GM12878 (cell line): ENCODE data around the gene DDX42. TPM values are rescaled to one million over a fixed set of nuclear protein-coding genes. Genes with fewer than 3 reads are reported as not detected.

ENCODE experiments used
- ATAC-seq: fragments of 200-7000 bp; cut with Tn5 transposase; 3 replicates; pipeline ENCODE4 v1.9.1; 2020; ENCODE audit warnings: mild to moderate bottlenecking, moderate library complexity
- BruUV-seq: library from RNA; stranded (reverse); fragments of 400-500 nt; replicated peaks from 2 replicates; lab custom pipeline; 2021; lab: Mats Ljungman, UMichigan
- CTCF ChIA-PET: fragments of 300-600 bp; sonication (Branson Sonifier 250); formaldehyde crosslinking; extraction: SDS; loops from one replicate; lab custom pipeline; 2021; ENCODE audit warnings: inconsistent platforms; lab: Yijun Ruan, JAX
- POLR2A ChIA-PET: fragments of 350-600 bp; formaldehyde crosslinking; extraction: SDS; loops from one replicate; lab custom pipeline; 2021; ENCODE audit warnings: inconsistent platforms; lab: Charles Lee
- RAD21 ChIA-PET: fragments of 300-600 bp; sonication (Branson Sonifier 250); formaldehyde crosslinking; loops from one replicate; lab custom pipeline; 2023; ENCODE audit warnings: antibody characterized with exemption; ENCODE audit not compliant: unreplicated experiment; lab: Charles Lee
- SMC1A ChIA-PET: fragments of 300-600 bp; sonication (Branson Sonifier 250); formaldehyde crosslinking; loops from one replicate; lab custom pipeline; 2023; ENCODE audit not compliant: unreplicated experiment, uncharacterized antibody; lab: Charles Lee
- DNase-seq: peaks from one replicate; pipeline ENCODE4 v3.0.0-alpha.2; 2011; ENCODE audit warnings: low read depth, low spot score
- FAIRE-seq: peaks from 3 replicates; lab custom pipeline; 2011; peaks lifted over from hg19 to GRCh38; lab: Jason Lieb, UNC
- H2AFZ ChIP-seq: 2 replicates; pipeline ENCODE4 v1.6.0; 2011; ENCODE audit warnings: low read depth, low read length, control low read depth; ENCODE audit not compliant: control insufficient read depth
- H3K27ac ChIP-seq: 2 replicates; pipeline ENCODE4 v1.5.1; 2011; ENCODE audit warnings: control low read depth; ENCODE audit not compliant: control insufficient read depth, insufficient read depth
- H3K27me3 ChIP-seq, 2 experiments: replicated peaks in 1 of 2; 2 replicates each; pipeline versions ENCODE4 v1.6.0 to v1.6.1; 2011; ENCODE audit warnings: low read length in 1 of 2; ENCODE audit not compliant: control insufficient read depth in 2 of 2, insufficient read depth in 2 of 2
- H3K36me3 ChIP-seq, 2 experiments: 2 replicates each; pipeline ENCODE4 v1.5.1; 2011; ENCODE audit warnings: low read length in 1 of 2; ENCODE audit not compliant: control insufficient read depth in 2 of 2, insufficient read depth in 2 of 2
- H3K4me1 ChIP-seq: 2 replicates; pipeline ENCODE4 v1.6.1; 2011; ENCODE audit warnings: mild to moderate bottlenecking, low read length, moderate library complexity, mixed read lengths; ENCODE audit not compliant: control insufficient read depth, insufficient read depth
- H3K4me2 ChIP-seq: 2 replicates; pipeline ENCODE4 v1.6.0; 2011; ENCODE audit warnings: control low read depth; ENCODE audit not compliant: control insufficient read depth, insufficient read depth
- H3K4me3 ChIP-seq: fragments of 200-600 bp; sonication (generic); 2 replicates; pipeline ENCODE4 v1.5.1; 2016
- H3K79me2 ChIP-seq: 2 replicates; pipeline ENCODE4 v1.6.0; 2011; ENCODE audit warnings: low read length; ENCODE audit not compliant: control insufficient read depth, insufficient read depth
- H3K9ac ChIP-seq: 2 replicates; pipeline ENCODE4 v1.8.0; 2011; ENCODE audit warnings: low read length, control low read depth, mixed read lengths; ENCODE audit not compliant: control insufficient read depth, insufficient read depth
- H3K9me3 ChIP-seq: replicated peaks from 3 replicates; pipeline ENCODE4 v1.5.1; 2011; ENCODE audit warnings: mild to moderate bottlenecking, low read length; ENCODE audit not compliant: control insufficient read depth, insufficient read depth
- H4K20me1 ChIP-seq: 2 replicates; pipeline ENCODE4 v1.6.0; 2011; ENCODE audit not compliant: control insufficient read depth, insufficient read depth
- CHD1 ChIP-seq: IDR thresholded peaks from 2 replicates; pipeline ENCODE4 v1.6.1; 2012; ENCODE audit warnings: low read depth, low read length, improper control_type of control experiment
- E4F1 ChIP-seq: fragments of 450-650 bp; IDR thresholded peaks from 2 replicates; pipeline ENCODE4 v1.6.1; 2018; ENCODE audit warnings: borderline replicate concordance, mild to moderate bottlenecking; ENCODE audit not compliant: partially characterized antibody
- FOXK2 ChIP-seq: fragments of 450-650 bp; IDR thresholded peaks from 2 replicates; pipeline ENCODE4 v1.6.1; 2017; ENCODE audit warnings: mild to moderate bottlenecking, moderate library complexity
- FOXM1 ChIP-seq: IDR thresholded peaks from 2 replicates; pipeline ENCODE4 v1.6.1; 2012; ENCODE audit warnings: low read depth, mild to moderate bottlenecking, inconsistent platforms, low read length, moderate library complexity
- NFIC ChIP-seq: IDR thresholded peaks from 2 replicates; pipeline ENCODE4 v1.6.1; 2012; ENCODE audit warnings: low read depth, mild to moderate bottlenecking, inconsistent platforms, low read length, moderate library complexity
- NFXL1 ChIP-seq: fragments of 450-650 bp; IDR thresholded peaks from 2 replicates; pipeline ENCODE4 v1.6.1; 2017; ENCODE audit warnings: antibody characterized with exemption, mild to moderate bottlenecking, borderline replicate concordance
- RELA ChIP-seq: fragments of 450-650 bp; IDR thresholded peaks from 2 replicates; pipeline ENCODE4 v1.8.0; 2014; ENCODE audit warnings: borderline replicate concordance; ENCODE audit not compliant: partially characterized antibody
- SMAD5 ChIP-seq: IDR thresholded peaks from 2 replicates; pipeline ENCODE4 v1.6.1; 2016; ENCODE audit warnings: antibody characterized with exemption, low read depth
- ZBTB11 ChIP-seq: fragments of 450-650 bp; formaldehyde crosslinking; IDR thresholded peaks from 2 replicates; pipeline ENCODE4 v1.5.0; 2022; ENCODE audit warnings: mild to moderate bottlenecking, missing genetic modification characterization
- ZNF687 ChIP-seq: fragments of 450-650 bp; IDR thresholded peaks from 2 replicates; pipeline ENCODE4 v1.6.1; 2017; ENCODE audit warnings: mild to moderate bottlenecking, moderate library complexity
- WGBS: methylation state at CpG from one replicate; pipeline ENCODE4 v1.1.6; 2016; ENCODE audit warnings: low lambda C conversion rate; ENCODE audit not compliant: insufficient replicate concordance, insufficient coverage; ENCODE audit errors: missing lambda C conversion rate; 5-methylcytosine and 5-hydroxymethylcytosine counted together
- in situ Hi-C: fragments of 300-500 bp; cut with MboI; formaldehyde crosslinking; loops from 9 replicates; pipeline ENCODE4 v1.14.3; 2018; ENCODE audit warnings: mixed read lengths
- intact Hi-C: fragments of 100-400 bp; cut with micrococcal nuclease; formaldehyde crosslinking; loops from one replicate; pipeline ENCODE4 v1.14.2; 2022; ENCODE audit not compliant: unreplicated experiment
- polyA plus RNA-seq, 11 experiments: library from polyadenylated mRNA; depleted of rRNA in 4 of 11; unstranded in 6 of 11; stranded (reverse) in 5 of 11; fragments of >200 nt; fragmentation: Nextera tagmentation in 4 of 11; fragmentation: Illumina TruSeq in 1 of 11; extraction: Ambion mirVana in 4 of 11; extraction: Trizol in 1 of 11; gene quantifications; 1 replicate in 1 of 11; 2 replicates in 10 of 11; pipeline versions ENCODE4 v1.2.1 to v1.2.3, GENCODE V29; 2011 to 2016; ENCODE audit warnings: inconsistent platforms in 2 of 11, missing spikeins in 2 of 11, low read depth in 1 of 11
- total RNA-seq, 4 experiments: library from RNA; depleted of rRNA in 3 of 4; stranded (reverse); fragments of >200 nt in 3 of 4; fragmentation: Illumina TruSeq in 1 of 4; extraction: Trizol in 1 of 4; gene quantifications; 2 replicates each; pipeline versions ENCODE4 v1.2.1 to v1.2.3, GENCODE V29; 2013 to 2021

Gene DDX42
- total and polyA plus RNA-seq, 10 of the 15 experiments (the other 5 are each of a cell fraction or from before 2014, with no cell fraction given) = 14.6 to 147 (median 65.3) TPM

GRCh38 chr17:63741408-63742173, 32.4 kb upstream of the DDX42 start, which contains the start of gene STRADA (continued):
- TF ChIP-seq SMAD5 (no peak), ZBTB11 (CRISPR knock-in tag) (no peak)

- SMC1A ChIA-PET = interaction anchor here (0.7 to 1.2 kb wide), 2 partner anchors 13 to 82 kb away, joined by 3 to 4 read pairs; no protein-coding TSS in a partner anchor
Measured at GRCh38 chr17:63751806-63752205, 22.2 kb upstream of the DDX42 start.

More at GRCh38 chr17:63751806-63752205, 22.2 kb upstream of the DDX42 start:
- 50% methylated on average over 8 of the region's 8 CpGs for WGBS
- peaks cover 4% of the 10 kb centered on the region; the same call in 1 of the 2 replicates for H3K4me1 ChIP-seq
- FAIRE-seq (peak; percentile 76), ATAC-seq (0 out of 3 replicates have a peak, but pooled peaks have one; percentile 21), DNase-seq (no peak)
- CTCF ChIA-PET = interaction anchor here (1.9 kb wide), 1 partner anchor 17 kb away, joined by 7 read pairs; no protein-coding TSS in a partner anchor
- H4K20me1 ChIP-seq = no peaks in the 10 kb centered on the region
- H3K4me3 ChIP-seq = no peak overlapping the region
- POLR2A ChIA-PET = interaction anchor here (0.6 to 2.1 kb wide), 3 partner anchors 9 to 107 kb away, joined by 3 to 9 read pairs (median 3); no protein-coding TSS in a partner anchor
- H3K4me2 ChIP-seq = peak overlapping the region; percentile 50; the same call in 1 of the 2 replicates
- H3K36me3 ChIP-seq = peaks cover 5 to 23% of the 10 kb centered on the region in 2 experiments
- peak overlapping the region; percentile 41; the same call in 1 of the 2 replicates for H2AFZ ChIP-seq
- H3K79me2 ChIP-seq = no peaks in the 10 kb centered on the region
- intact Hi-C loops (no loop called here), in situ Hi-C loops (no loop called here)
- no peaks in the 10 kb centered on the region for H3K27me3 ChIP-seq
- RAD21 ChIA-PET = interaction anchor here (0.8 kb wide), 1 partner anchor 22 kb away, joined by 3 read pairs; the partner anchor contains the start of gene CCDC47
- H3K9ac ChIP-seq = peak overlapping the region; percentile 15; the same call in 1 of the 2 replicates
- TSS peak; percentile 48 for BruUV-seq
- no peak for TF ChIP-seq NFIC
- no peak for TF ChIP-seq CHD1
- no peak for TF ChIP-seq E4F1
- no peak for TF ChIP-seq NFXL1
- no peak for TF ChIP-seq ZNF687
- TF ChIP-seq FOXM1 = no peak
- TF ChIP-seq RELA = no peak
- no peak for TF ChIP-seq FOXK2
- TF ChIP-seq, all 136 proteins: peak for 0
- Histone ChIP-seq H3K9me3 (no peaks in the 10 kb centered on the region), H3K27ac (peak overlapping the region; percentile 58)
